Epithelial cell of proximal tubule (primary cell): Measurements from ENCODE around the gene GRAMD2B. TPM values are rescaled to one million over a fixed set of nuclear protein-coding genes. Genes with fewer than 3 reads are reported as not detected.

Experiments
- DNase-seq: peaks from one replicate; pipeline ENCODE4 v3.0.0-alpha.2; 2011; ENCODE audit warnings: low read depth
- H3K4me3 ChIP-seq: 2 replicates; pipeline ENCODE4 v1.5.1; 2011; ENCODE audit warnings: low read depth, mild to moderate bottlenecking, low read length
- total RNA-seq: library from RNA; depleted of rRNA; stranded (reverse); fragments of >200 nt; gene quantifications from 2 replicates; pipeline ENCODE4 v1.2.3, GENCODE V29; 2015
- TF ChIP-seq, protein P1 (sequence below): conservative IDR thresholded peaks from 2 replicates; pipeline ENCODE4 v1.5.1; 2012; ENCODE audit warnings: low read depth, mild to moderate bottlenecking, low read length

The GRAMD2B gene
- total RNA-seq, 1 donor from 2014 or later = 43.2 TPM

DNA sequence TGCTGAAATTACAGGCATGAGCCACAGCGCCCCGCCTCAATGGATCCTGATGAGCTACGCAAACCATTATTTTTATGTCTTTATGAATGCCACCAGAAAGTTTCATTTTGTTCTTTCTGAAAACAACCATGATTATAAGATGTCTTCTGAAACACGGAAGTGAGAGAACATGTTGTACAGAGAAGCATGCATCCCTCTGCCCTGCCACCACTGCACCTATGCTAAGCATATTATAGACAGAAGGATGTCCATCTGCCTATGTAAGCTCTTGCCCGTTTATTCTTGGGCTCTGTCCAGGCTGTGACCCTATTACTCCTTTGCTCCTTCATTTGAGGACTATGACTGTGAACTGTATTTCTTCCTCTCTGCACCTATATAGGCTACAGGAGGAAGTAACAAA is 74.3 kb downstream of the GRAMD2B start:
- TF ChIP-seq, protein P1, sequence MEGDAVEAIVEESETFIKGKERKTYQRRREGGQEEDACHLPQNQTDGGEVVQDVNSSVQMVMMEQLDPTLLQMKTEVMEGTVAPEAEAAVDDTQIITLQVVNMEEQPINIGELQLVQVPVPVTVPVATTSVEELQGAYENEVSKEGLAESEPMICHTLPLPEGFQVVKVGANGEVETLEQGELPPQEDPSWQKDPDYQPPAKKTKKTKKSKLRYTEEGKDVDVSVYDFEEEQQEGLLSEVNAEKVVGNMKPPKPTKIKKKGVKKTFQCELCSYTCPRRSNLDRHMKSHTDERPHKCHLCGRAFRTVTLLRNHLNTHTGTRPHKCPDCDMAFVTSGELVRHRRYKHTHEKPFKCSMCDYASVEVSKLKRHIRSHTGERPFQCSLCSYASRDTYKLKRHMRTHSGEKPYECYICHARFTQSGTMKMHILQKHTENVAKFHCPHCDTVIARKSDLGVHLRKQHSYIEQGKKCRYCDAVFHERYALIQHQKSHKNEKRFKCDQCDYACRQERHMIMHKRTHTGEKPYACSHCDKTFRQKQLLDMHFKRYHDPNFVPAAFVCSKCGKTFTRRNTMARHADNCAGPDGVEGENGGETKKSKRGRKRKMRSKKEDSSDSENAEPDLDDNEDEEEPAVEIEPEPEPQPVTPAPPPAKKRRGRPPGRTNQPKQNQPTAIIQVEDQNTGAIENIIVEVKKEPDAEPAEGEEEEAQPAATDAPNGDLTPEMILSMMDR = no peak
- DNase-seq = no peak
- H3K4me3 ChIP-seq = no peak overlapping the region

DNA sequence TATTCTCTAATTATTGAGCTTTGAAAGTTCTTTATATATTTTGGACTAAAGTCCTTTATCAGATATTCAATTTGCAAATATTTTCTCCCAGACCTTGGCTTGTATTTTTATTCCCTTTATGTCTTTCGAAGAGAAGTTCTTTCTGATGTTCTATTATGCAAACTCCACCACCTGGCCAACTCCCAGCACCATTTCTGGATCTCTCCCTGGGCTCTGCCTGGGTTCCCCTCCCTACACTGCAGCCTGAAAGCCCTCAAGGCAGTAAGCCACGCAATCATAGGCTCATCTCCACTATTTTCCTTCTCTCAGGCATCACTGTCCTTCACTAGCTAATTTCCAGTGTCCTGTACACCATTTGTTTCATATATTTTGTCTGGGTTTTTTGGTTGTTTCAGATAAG is 76.1 kb downstream of the GRAMD2B start:
- TF ChIP-seq, protein P1 = no peak
- H3K4me3 ChIP-seq = no peak overlapping the region
- no peak for DNase-seq

- no peak for DNase-seq
- TF ChIP-seq, protein P1 = peak; percentile 80
- no peak overlapping the region for H3K4me3 ChIP-seq
Observed at GRCh38 chr5:126499853-126500342, 76.7 kb downstream of the GRAMD2B start.

GRCh38 chr5:126501448-126501847 is 78.2 kb downstream of the GRAMD2B start:
- DNase-seq = no peak

GRCh38 chr5:126503602-126504104 is 80.4 kb downstream of the GRAMD2B start:
- no peak overlapping the region for H3K4me3 ChIP-seq
- DNase-seq = peak; percentile 79
- TF ChIP-seq, protein P1 = no peak

More at GRCh38 chr5:126501448-126501847, 78.2 kb downstream of the GRAMD2B start:
- TF ChIP-seq, protein P1 = no peak
- H3K4me3 ChIP-seq = no peak overlapping the region

GRCh38 chr5:126506079-126506478 is 82.9 kb downstream of the GRAMD2B start:
- no peak for DNase-seq
- TF ChIP-seq, protein P1 = no peak
- no peak overlapping the region for H3K4me3 ChIP-seq

DNA sequence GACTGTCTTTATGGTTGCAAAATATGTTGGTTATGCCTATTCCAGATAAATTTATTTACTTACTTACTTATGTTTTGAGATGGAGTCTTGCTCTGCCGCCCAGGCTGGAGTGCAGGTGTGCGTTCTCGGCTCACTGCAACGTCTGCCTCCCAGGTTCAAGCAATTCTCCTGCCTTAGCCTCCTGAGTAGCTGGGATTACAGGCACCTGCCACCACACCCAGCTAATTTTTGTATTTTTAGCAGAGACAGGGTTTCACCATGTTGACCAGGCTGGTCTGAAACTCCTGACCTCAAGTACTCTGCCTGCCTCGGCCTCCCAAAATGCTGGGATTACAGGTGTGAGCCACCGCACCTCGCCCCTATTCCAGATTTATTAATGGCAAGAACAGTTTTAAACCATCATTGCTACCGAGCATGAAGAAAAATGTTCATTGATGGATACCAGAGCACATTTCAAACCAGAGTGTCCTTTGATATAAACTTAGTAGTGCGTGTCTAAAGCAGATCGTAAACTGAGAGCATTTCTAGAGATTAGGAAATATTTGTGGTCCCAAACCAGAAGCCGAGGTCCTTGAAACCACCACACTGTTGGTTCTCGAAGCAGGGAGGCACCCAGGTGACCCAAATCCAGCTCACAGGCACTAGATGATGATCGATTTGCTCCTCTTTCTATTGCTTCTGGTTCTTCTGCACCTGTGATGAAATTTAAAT is 85.2 kb downstream of the GRAMD2B start:
- H3K4me3 ChIP-seq = no peak overlapping the region
- TF ChIP-seq, protein P1 = no peak
- DNase-seq = no peak
